ENCODE data around the gene ZNF628.

DNA sequence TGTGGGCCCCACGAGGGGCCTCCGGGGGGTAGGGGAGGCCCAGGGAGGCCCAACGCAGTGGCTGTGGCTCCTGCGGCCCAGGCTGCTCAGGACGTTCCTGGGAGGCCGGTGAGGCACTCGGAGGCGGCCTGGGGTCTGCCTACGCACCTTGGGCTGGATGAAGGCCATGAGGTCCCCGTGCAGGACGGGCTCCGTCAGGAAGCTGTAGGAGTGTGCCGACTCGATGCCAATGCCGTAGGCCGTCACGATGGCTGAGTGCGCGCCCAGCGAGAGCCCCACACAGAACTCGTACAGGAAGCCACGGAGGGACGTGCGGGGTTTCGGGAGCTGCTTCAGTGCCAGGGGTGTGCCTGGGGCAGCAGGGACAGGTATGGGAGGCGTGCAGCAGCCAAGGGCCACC, 54.6 kb downstream of the ZNF628 start:
- TF ChIP-seq CBX5 (IDR thresholded peaks at IDR 0.05; ENCODE audit: low read depth, low read length) = no peak
- no peak for TF ChIP-seq HDAC6 (IDR thresholded peaks at IDR 0.05; ENCODE audit: low read depth, low read length)
- TF ChIP-seq SP2 (IDR thresholded peaks at IDR 0.05; ENCODE audit: low read length) = no peak
- no peak for TF ChIP-seq NRF1 (IDR thresholded peaks at IDR 0.05; ENCODE audit: low read depth, low read length)
- TF ChIP-seq EZH2 (IDR thresholded peaks at IDR 0.05; ENCODE audit: low read depth, low read length, severe bottlenecking) = no peak
